OCI-LY1 (cell line): ENCODE measurements around the gene DIPK1B.

Experiments used
- H2AFZ ChIP-seq: fragments of 200-600 bp; sonication (generic), shearing (Covaris generic); 2 replicates; pipeline ENCODE4 v1.6.0; 2014; ENCODE audit warnings: antibody characterized with exemption, mild to moderate bottlenecking, low read length
- H3F3A ChIP-seq: fragments of 200-600 bp; sonication (generic), shearing (Covaris generic); 2 replicates; pipeline ENCODE4 v1.6.0; 2014; ENCODE audit warnings: mild to moderate bottlenecking, antibody characterized with exemption, low read length, moderate library complexity; ENCODE audit not compliant: insufficient read depth
- H3K27ac ChIP-seq: fragments of 200-600 bp; sonication (generic); 2 replicates; pipeline ENCODE4 v1.5.1; 2014; ENCODE audit warnings: low read length, mixed run types, mild to moderate bottlenecking, low read depth; ENCODE audit not compliant: poor library complexity, severe bottlenecking
- H3K27me3 ChIP-seq: fragments of 200-600 bp; sonication (generic); 2 replicates; pipeline ENCODE4 v1.6.0; 2014; ENCODE audit warnings: antibody characterized with exemption, mild to moderate bottlenecking, low read length, moderate library complexity; ENCODE audit not compliant: insufficient read depth
- H3K36me3 ChIP-seq: fragments of 200-600 bp; sonication (generic); 2 replicates; pipeline ENCODE4 v1.6.1; 2014; ENCODE audit warnings: mild to moderate bottlenecking, antibody characterized with exemption, low read length, moderate library complexity, mixed read lengths; ENCODE audit not compliant: insufficient read depth
- H3K4me1 ChIP-seq: fragments of 200-600 bp; sonication (generic); 2 replicates; pipeline ENCODE4 v1.5.1; 2014; ENCODE audit warnings: mild to moderate bottlenecking, low read length, moderate library complexity; ENCODE audit not compliant: insufficient read depth, severe bottlenecking
- H3K4me2 ChIP-seq: fragments of 200-600 bp; sonication (generic), shearing (Covaris generic); 2 replicates; pipeline ENCODE4 v1.6.1; 2014; ENCODE audit warnings: low read length
- H3K4me3 ChIP-seq: fragments of 200-600 bp; sonication (generic); 2 replicates; pipeline ENCODE4 v1.5.1; 2014; ENCODE audit warnings: low read length, low read depth, mild to moderate bottlenecking, mixed read lengths; ENCODE audit not compliant: poor library complexity, severe bottlenecking
- H3K79me2 ChIP-seq: fragments of 200-600 bp; shearing (Covaris generic); 2 replicates; pipeline ENCODE4 v1.6.1; 2016; ENCODE audit warnings: mixed run types, low read length, mixed read lengths; ENCODE audit not compliant: insufficient read depth
- H3K9ac ChIP-seq: fragments of 200-600 bp; sonication (generic), shearing (Covaris generic); 2 replicates; pipeline ENCODE4 v1.6.1; 2014; ENCODE audit warnings: mild to moderate bottlenecking, low read length, mixed read lengths
- H3K9me2 ChIP-seq: fragments of 200-600 bp; sonication (generic), shearing (Covaris generic); 2 replicates; pipeline ENCODE4 v1.6.1; 2014; ENCODE audit warnings: low read depth, mild to moderate bottlenecking, low read length, mixed read lengths
- H3K9me3 ChIP-seq: fragments of 200-600 bp; shearing (Covaris generic); 2 replicates; pipeline ENCODE4 v1.6.1; 2014; ENCODE audit warnings: low read length, mixed read lengths
- H4K20me1 ChIP-seq: fragments of 200-600 bp; sonication (generic), shearing (Covaris generic); 2 replicates; pipeline ENCODE4 v1.6.0; 2016; ENCODE audit warnings: mild to moderate bottlenecking, low read length; ENCODE audit not compliant: insufficient read depth
- CTCF ChIP-seq: fragments of 200-600 bp; sonication (generic), shearing (Covaris generic); IDR thresholded peaks from 2 replicates; pipeline ENCODE4 v1.5.1; 2017; ENCODE audit warnings: mild to moderate bottlenecking, antibody characterized with exemption, low read length, moderate library complexity, mixed read lengths
- EZH2 ChIP-seq: fragments of 200-600 bp; sonication (generic), shearing (Covaris generic); IDR thresholded peaks from 2 replicates; pipeline ENCODE4 v1.8.0; 2017; ENCODE audit warnings: borderline replicate concordance, mixed run types, mild to moderate bottlenecking, antibody characterized with exemption, low read length, moderate library complexity, mixed read lengths

DIPK1B gene

GRCh38 chr9:136671254-136671614 is 41.1 kb upstream of the DIPK1B start:
- Histone ChIP-seq H3K4me1 (no peaks in the 10 kb centered on the region), H3K27me3 (peaks cover 18% of the 10 kb centered on the region; the same call in 1 of the 2 replicates), H3K4me2 (no peak overlapping the region), H2AFZ (no peak overlapping the region), H3K9me3 (no peaks in the 10 kb centered on the region), H3K9me2 (no peaks in the 10 kb centered on the region), H3F3A (no peaks in the 10 kb centered on the region), H4K20me1 (no peaks in the 10 kb centered on the region), H3K27ac (no peak overlapping the region), H3K36me3 (no peaks in the 10 kb centered on the region), H3K4me3 (no peak overlapping the region), H3K9ac (no peak overlapping the region), H3K79me2 (no peaks in the 10 kb centered on the region)
- TF ChIP-seq EZH2 (no peak), CTCF (no peak)

GRCh38 chr9:136671646-136672430 is 40.5 kb upstream of the DIPK1B start:
- Histone ChIP-seq H3K9me2 (no peaks in the 10 kb centered on the region), H3K4me2 (no peak overlapping the region), H3K9ac (no peak overlapping the region), H2AFZ (no peak overlapping the region), H3K27me3 (peaks cover 12% of the 10 kb centered on the region; the same call in 1 of the 2 replicates), H3K27ac (no peak overlapping the region), H3K4me3 (no peak overlapping the region), H3K36me3 (no peaks in the 10 kb centered on the region), H4K20me1 (no peaks in the 10 kb centered on the region), H3K4me1 (no peaks in the 10 kb centered on the region), H3F3A (no peaks in the 10 kb centered on the region), H3K9me3 (no peaks in the 10 kb centered on the region), H3K79me2 (no peaks in the 10 kb centered on the region)
- TF ChIP-seq EZH2 (no peak), CTCF (peak; percentile 92)

GRCh38 chr9:136672431-136673087 is 39.8 kb upstream of the DIPK1B start:
- H3K4me3 ChIP-seq = no peak overlapping the region

More at GRCh38 chr9:136672431-136673087, 39.8 kb upstream of the DIPK1B start:
- Histone ChIP-seq H3K9me2 (no peaks in the 10 kb centered on the region), H3K27me3 (peaks cover 4% of the 10 kb centered on the region; the same call in 1 of the 2 replicates), H3K27ac (no peak overlapping the region), H2AFZ (no peak overlapping the region), H3K79me2 (no peaks in the 10 kb centered on the region), H3F3A (no peaks in the 10 kb centered on the region), H3K36me3 (no peaks in the 10 kb centered on the region), H3K4me2 (no peak overlapping the region), H4K20me1 (no peaks in the 10 kb centered on the region), H3K9me3 (no peaks in the 10 kb centered on the region), H3K4me1 (no peaks in the 10 kb centered on the region), H3K9ac (no peak overlapping the region)
- no peak for TF ChIP-seq CTCF
- no peak for TF ChIP-seq EZH2
